Measurements from ENCODE around the gene TMEM91.

DNA sequence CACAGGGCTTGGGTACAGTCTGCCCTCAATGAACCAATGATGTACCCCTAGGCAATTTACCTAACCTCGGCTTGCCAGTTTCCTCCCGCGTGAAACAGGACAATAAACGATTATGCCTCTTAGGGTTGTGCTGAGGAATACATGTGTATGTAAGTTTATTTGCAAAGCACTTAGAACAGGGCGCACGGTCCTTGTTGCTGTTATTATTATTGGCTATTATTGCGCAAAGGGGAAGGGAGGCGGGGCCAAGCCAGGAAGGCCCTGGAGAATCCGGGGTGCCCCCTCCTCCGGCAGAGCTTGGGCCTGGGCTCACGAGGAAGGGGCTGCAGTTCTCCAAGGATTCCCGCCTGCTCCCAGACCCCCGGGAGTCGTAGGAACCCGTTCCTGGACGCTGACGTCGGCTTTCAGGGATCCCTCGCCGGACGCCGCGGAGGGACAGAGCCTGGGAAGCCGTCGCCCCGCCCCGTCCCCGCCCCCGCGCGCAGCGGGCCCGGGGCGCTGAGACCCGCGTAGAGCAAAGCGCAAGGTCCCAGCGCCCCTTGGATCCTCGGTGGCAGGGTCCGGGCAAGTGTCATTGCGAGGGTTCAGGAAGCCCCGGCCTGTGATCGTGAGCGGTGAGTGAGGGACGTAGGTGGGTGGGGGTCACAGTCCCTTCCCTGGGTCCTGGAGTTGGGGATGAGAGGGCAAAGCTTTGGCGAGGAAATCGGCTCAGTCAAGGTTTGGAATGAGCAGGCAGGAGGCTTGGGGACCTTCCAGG lies at the start of gene TMEM91:
- no peak for TF ChIP-seq CTCF (conservative IDR thresholded peaks at IDR 0.05)
- TF ChIP-seq ZFX (IDR thresholded peaks at IDR 0.05) = no peak
